HG03558 (cell line): ENCODE measurements around the gene NANS.
"Not testable (repeated sequence)": the region's sequence is repeated elsewhere in the genome, so short reads cannot be mapped to it uniquely, and the experiment has no call there.

Experiments
- ATAC-seq: cut with Tn5 transposase; IDR thresholded peaks from one replicate; pipeline ENCODE4 v1.9.1; 2021; ENCODE audit warnings: moderate number of reproducible peaks; ENCODE audit not compliant: unreplicated experiment; ENCODE audit errors: extremely low read depth

Gene NANS

GRCh38 chr9:98124637-98125426 lies 68.3 kb downstream of the NANS start:
- no peak for ATAC-seq

GRCh38 chr9:98127226-98127625 lies 70.7 kb downstream of the NANS start:
- ATAC-seq, result no peak

GRCh38 chr9:98128316-98128715 lies 71.8 kb downstream of the NANS start:
- no peak for ATAC-seq

- ATAC-seq, result peak; percentile 49
Observed at GRCh38 chr9:98129451-98129881, 72.9 kb downstream of the NANS start.

- not testable (repeated sequence) for ATAC-seq
Observed at GRCh38 chr9:98130060-98130459, 73.5 kb downstream of the NANS start.

- no peak for ATAC-seq
Observed at GRCh38 chr9:98130576-98131228, 74.2 kb downstream of the NANS start.

GRCh38 chr9:98132158-98132557 lies 75.6 kb downstream of the NANS start:
- ATAC-seq, result no peak
